ENCODE results near the gene GNB5.
"Not testable (repeated sequence)": the region's sequence is repeated elsewhere in the genome, so short reads cannot be mapped to it uniquely, and the experiment has no call there.

The GNB5 gene

GRCh38 chr15:52097180-52097579 is 94.0 kb downstream of the GNB5 start:
- FAIRE-seq (no peak), DNase-seq (ENCODE audit: insufficient read length, low spot score) (no peak)

- FAIRE-seq; DNase-seq (ENCODE audit: insufficient read length, low spot score): not testable (repeated sequence)
These were observed 94.7 kb downstream of the GNB5 start for GRCh38 chr15:52096536-52096935.

- FAIRE-seq, result no peak
- DNase-seq (ENCODE audit: insufficient read length, low spot score), result peak; percentile 45
These were observed 95.5 kb downstream of the GNB5 start for GRCh38 chr15:52095597-52096262.

GRCh38 chr15:52094811-52095584 is 96.2 kb downstream of the GNB5 start:
- no peak for FAIRE-seq

GRCh38 chr15:52093539-52094510 is 97.4 kb downstream of the GNB5 start:
- peak; percentile 66 for DNase-seq (ENCODE audit: insufficient read length, low spot score)

More at GRCh38 chr15:52094811-52095584, 96.2 kb downstream of the GNB5 start:
- no peak for DNase-seq (ENCODE audit: insufficient read length, low spot score)

GRCh38 chr15:52093167-52093538 is 98.0 kb downstream of the GNB5 start:
- FAIRE-seq (no peak), DNase-seq (ENCODE audit: insufficient read length, low spot score) (no peak)

More at GRCh38 chr15:52093539-52094510, 97.4 kb downstream of the GNB5 start:
- peak; percentile 88 for FAIRE-seq

GRCh38 chr15:52090193-52090592 is 101.0 kb downstream of the GNB5 start:
- no peak for FAIRE-seq
- no peak for DNase-seq (ENCODE audit: insufficient read length, low spot score)

GRCh38 chr15:52086011-52086786 is 105.0 kb downstream of the GNB5 start:
- FAIRE-seq, result no peak
- no peak for DNase-seq (ENCODE audit: insufficient read length, low spot score)

- FAIRE-seq (no peak), DNase-seq (ENCODE audit: insufficient read length, low spot score) (no peak)
These were observed 105.9 kb downstream of the GNB5 start for GRCh38 chr15:52085299-52085698.

- FAIRE-seq (no peak), DNase-seq (ENCODE audit: insufficient read length, low spot score) (no peak)
These were observed 107.6 kb downstream of the GNB5 start for GRCh38 chr15:52083603-52084002.

GRCh38 chr15:52083037-52083359 is 108.2 kb downstream of the GNB5 start:
- not testable (repeated sequence) for FAIRE-seq; DNase-seq (ENCODE audit: insufficient read length, low spot score)

- DNase-seq (ENCODE audit: insufficient read length, low spot score) (no peak), FAIRE-seq (no peak)
These were observed 108.8 kb downstream of the GNB5 start for GRCh38 chr15:52082197-52083036.

- no peak for FAIRE-seq
- no peak for DNase-seq (ENCODE audit: insufficient read length, low spot score)
These were observed 110.3 kb downstream of the GNB5 start for GRCh38 chr15:52080706-52081392.

GRCh38 chr15:52080031-52080430 is 111.2 kb downstream of the GNB5 start:
- no peak for FAIRE-seq

GRCh38 chr15:52078876-52079700 is 112.1 kb downstream of the GNB5 start:
- FAIRE-seq (no peak), DNase-seq (ENCODE audit: insufficient read length, low spot score) (peak; percentile 51)

More at GRCh38 chr15:52080031-52080430, 111.2 kb downstream of the GNB5 start:
- DNase-seq (ENCODE audit: insufficient read length, low spot score), result no peak

- DNase-seq (ENCODE audit: insufficient read length, low spot score) (no peak), FAIRE-seq (no peak)
These were observed 112.9 kb downstream of the GNB5 start for GRCh38 chr15:52078197-52078875.
